OCI-M1 (cell line): ENCODE measurements around the gene POGZ.

Experiments used
- DNase-seq: peaks from one replicate; lab custom pipeline; 2025; lab: John Stamatoyannopoulos, UW

POGZ gene

GRCh38 chr1:151371370-151372057 lies 87.8 kb downstream of the POGZ start:
- peak; percentile 59 for DNase-seq

GRCh38 chr1:151370211-151370911 lies 88.9 kb downstream of the POGZ start:
- peak; percentile 74 for DNase-seq

GRCh38 chr1:151369621-151370048 lies 89.7 kb downstream of the POGZ start:
- DNase-seq: no peak

GRCh38 chr1:151369302-151369610 lies 90.0 kb downstream of the POGZ start:
- no peak for DNase-seq

- no peak for DNase-seq
Observed at GRCh38 chr1:151368393-151369301, 90.6 kb downstream of the POGZ start.

- no peak for DNase-seq
Observed at GRCh38 chr1:151367658-151368392, 91.5 kb downstream of the POGZ start.

GRCh38 chr1:151364996-151365395 lies 94.3 kb downstream of the POGZ start:
- DNase-seq: no peak

GRCh38 chr1:151362308-151363155 lies 96.8 kb downstream of the POGZ start:
- no peak for DNase-seq

GRCh38 chr1:151361883-151362282 lies 97.4 kb downstream of the POGZ start:
- DNase-seq: no peak

- DNase-seq: no peak
Observed at GRCh38 chr1:151356696-151357095, 102.6 kb downstream of the POGZ start.
